Kidney epithelial cell (primary cell): ENCODE data around the gene GRM8. TPM values are rescaled to one million over a fixed set of nuclear protein-coding genes. Genes with fewer than 3 reads are reported as not detected.

Source experiments
- DNase-seq: peaks from one replicate; pipeline ENCODE4 v3.0.0-alpha.2; 2010; ENCODE audit warnings: low read depth
- H3K27me3 ChIP-seq: 2 replicates; pipeline ENCODE4 v1.6.0; 2011; ENCODE audit warnings: low read length; ENCODE audit not compliant: control insufficient read depth, insufficient read depth
- H3K36me3 ChIP-seq: 2 replicates; pipeline ENCODE4 v1.5.1; 2011; ENCODE audit warnings: low read length; ENCODE audit not compliant: control insufficient read depth, insufficient read depth
- H3K4me3 ChIP-seq: 2 replicates; pipeline ENCODE4 v1.5.1; 2011; ENCODE audit warnings: low read depth, mild to moderate bottlenecking, control low read depth, low read length
- CTCF ChIP-seq: IDR thresholded peaks from 2 replicates; pipeline ENCODE4 v1.5.1; 2011; ENCODE audit warnings: mild to moderate bottlenecking, moderate library complexity, low read length, control low read depth, inconsistent platforms; ENCODE audit not compliant: insufficient read depth, poor library complexity, severe bottlenecking
- total RNA-seq: library from RNA; depleted of rRNA; stranded (reverse); fragments of >200 nt; gene quantifications from 2 replicates; pipeline ENCODE4 v1.2.3, GENCODE V29; 2015

The GRM8 gene
- total RNA-seq, 1 donor from 2014 or later, result 0.17 TPM

- Histone ChIP-seq H3K27me3 (no peaks in the 10 kb centered on the region), H3K36me3 (no peaks in the 10 kb centered on the region), H3K4me3 (no peak overlapping the region)
- no peak for DNase-seq
- TF ChIP-seq CTCF, result no peak
Observed at GRCh38 chr7:127264219-127264618, 11.5 kb upstream of the GRM8 start.

GRCh38 chr7:127258111-127258510, 5.4 kb upstream of the GRM8 start:
- TF ChIP-seq CTCF, result no peak
- no peak for DNase-seq
- Histone ChIP-seq H3K4me3 (no peak overlapping the region), H3K27me3 (peaks cover 19% of the 10 kb centered on the region), H3K36me3 (no peaks in the 10 kb centered on the region)

GRCh38 chr7:127257086-127257485, 4.3 kb upstream of the GRM8 start:
- H3K36me3 ChIP-seq, result no peaks in the 10 kb centered on the region
- no peak for DNase-seq
- peaks cover 29% of the 10 kb centered on the region for H3K27me3 ChIP-seq
- no peak overlapping the region for H3K4me3 ChIP-seq
- no peak for TF ChIP-seq CTCF

GRCh38 chr7:127256041-127256725, 3.4 kb upstream of the GRM8 start:
- H3K27me3 ChIP-seq, result peaks cover 38% of the 10 kb centered on the region
- DNase-seq, result no peak

GRCh38 chr7:127254163-127254684, 1.5 kb upstream of the GRM8 start:
- no peak overlapping the region for H3K4me3 ChIP-seq
- H3K27me3 ChIP-seq, result peaks cover 56% of the 10 kb centered on the region
- DNase-seq, result no peak
- TF ChIP-seq CTCF, result no peak
- no peaks in the 10 kb centered on the region for H3K36me3 ChIP-seq

More at GRCh38 chr7:127256041-127256725, 3.4 kb upstream of the GRM8 start:
- Histone ChIP-seq H3K4me3 (no peak overlapping the region), H3K36me3 (no peaks in the 10 kb centered on the region)
- TF ChIP-seq CTCF, result no peak
